22Rv1 (cell line): ENCODE measurements around the gene PLEKHM3.

Experiments
- CTCF ChIP-seq: fragments of 450-650 bp; IDR thresholded peaks from 2 replicates; pipeline ENCODE4 v1.5.1; 2017; ENCODE audit warnings: mild to moderate bottlenecking
- ZFX ChIP-seq: fragments of 450-650 bp; IDR thresholded peaks from 2 replicates; pipeline ENCODE4 v1.6.1; 2017; ENCODE audit warnings: antibody characterized with exemption, borderline replicate concordance

- TF ChIP-seq CTCF (no peak), ZFX (no peak)
Measured at GRCh38 chr2:207991944-207992343, 33.4 kb downstream of the PLEKHM3 start.
